GM12891 (cell line): ENCODE results near the gene PRKCE.
"Not testable (repeated sequence)": the region's sequence is repeated elsewhere in the genome, so short reads cannot be mapped to it uniquely, and the experiment has no call there.

Source experiments
- DNase-seq: peaks from one replicate; pipeline ENCODE4 v3.0.0; 2011; ENCODE audit warnings: low spot score; ENCODE audit not compliant: insufficient read length
- FAIRE-seq: peaks from 2 replicates; lab custom pipeline; 2011; peaks lifted over from hg19 to GRCh38; lab: Jason Lieb, UNC
- PAX5 ChIP-seq: IDR thresholded peaks from 2 replicates; pipeline ENCODE4 v1.6.1; 2011; ENCODE audit warnings: low read length, moderate library complexity, mild to moderate bottlenecking; ENCODE audit not compliant: insufficient read depth, severe bottlenecking
- POLR2A ChIP-seq: IDR thresholded peaks from 2 replicates; pipeline ENCODE4 v1.6.1; 2011; ENCODE audit warnings: low read depth, low read length, control low read depth
- POLR2AphosphoS5 ChIP-seq: IDR thresholded peaks from 2 replicates; pipeline ENCODE4 v1.6.1; 2011; ENCODE audit warnings: low read depth, low read length, control low read depth
- POU2F2 ChIP-seq: IDR thresholded peaks from 2 replicates; pipeline ENCODE4 v1.6.1; 2011; ENCODE audit warnings: low read depth, mild to moderate bottlenecking, control low read depth, low read length, moderate library complexity
- SPI1 ChIP-seq: IDR thresholded peaks from 2 replicates; pipeline ENCODE4 v1.6.1; 2011; ENCODE audit warnings: low read depth, low read length, control low read depth
- TAF1 ChIP-seq: IDR thresholded peaks from 2 replicates; pipeline ENCODE4 v1.6.1; 2011; ENCODE audit warnings: low read depth, low read length, control low read depth

PRKCE gene

GRCh38 chr2:46223514-46223913 is 572.0 kb downstream of the PRKCE start:
- peak; percentile 41 for FAIRE-seq
- TF ChIP-seq SPI1 = 0 out of 2 replicates have a peak, but pooled peaks have one; percentile 9
- not testable (repeated sequence) for DNase-seq

- DNase-seq = no peak
- no peak for TF ChIP-seq POLR2A
- no peak for TF ChIP-seq PAX5
- no peak for TF ChIP-seq POLR2AphosphoS5
- no peak for FAIRE-seq
Observed at GRCh38 chr2:46225150-46225625, 573.7 kb downstream of the PRKCE start.

GRCh38 chr2:46225730-46226129 is 574.3 kb downstream of the PRKCE start:
- DNase-seq (no peak), FAIRE-seq (no peak)
- TF ChIP-seq TAF1 = no peak
- TF ChIP-seq POLR2AphosphoS5 = no peak
- no peak for TF ChIP-seq SPI1
- TF ChIP-seq POU2F2 = no peak
- TF ChIP-seq POLR2A = no peak
- no peak for TF ChIP-seq PAX5

- DNase-seq (no peak), FAIRE-seq (no peak)
- TF ChIP-seq POU2F2 (no peak), TAF1 (no peak), POLR2A (no peak), SPI1 (no peak)
Observed at GRCh38 chr2:46226620-46227019, 575.1 kb downstream of the PRKCE start.

GRCh38 chr2:46227022-46227421 is 575.5 kb downstream of the PRKCE start:
- FAIRE-seq (no peak), DNase-seq (no peak)
- TF ChIP-seq TAF1 (no peak), POLR2AphosphoS5 (no peak), PAX5 (no peak), POU2F2 (no peak), POLR2A (no peak), SPI1 (no peak)

GRCh38 chr2:46227674-46228289 is 576.3 kb downstream of the PRKCE start:
- FAIRE-seq = no peak
- TF ChIP-seq POLR2A (no peak), TAF1 (no peak), SPI1 (no peak), POU2F2 (no peak), PAX5 (no peak), POLR2AphosphoS5 (no peak)
- DNase-seq = no peak

GRCh38 chr2:46229134-46230063 is 577.9 kb downstream of the PRKCE start:
- FAIRE-seq (no peak), DNase-seq (no peak)
- peak; percentile 31; the same call in 1 of the 2 replicates for TF ChIP-seq POU2F2
- TF ChIP-seq TAF1 = no peak
- TF ChIP-seq SPI1 = no peak

GRCh38 chr2:46230115-46230571 is 578.7 kb downstream of the PRKCE start:
- TF ChIP-seq SPI1 (peak; percentile 39; the same call in 1 of the 2 replicates), POU2F2 (no peak)
- no peak for FAIRE-seq
- no peak for DNase-seq

GRCh38 chr2:46230677-46231425 is 579.4 kb downstream of the PRKCE start:
- no peak for FAIRE-seq
- no peak for DNase-seq
- TF ChIP-seq SPI1 (no peak), PAX5 (no peak), POLR2A (no peak), POU2F2 (no peak)

- TF ChIP-seq TAF1 (no peak), SPI1 (no peak), POLR2AphosphoS5 (no peak), PAX5 (no peak), POU2F2 (no peak), POLR2A (no peak)
- FAIRE-seq = no peak
- DNase-seq = no peak
Observed at GRCh38 chr2:46231721-46232120, 580.2 kb downstream of the PRKCE start.
